ENCODE measurements around the gene KLHL15.

KLHL15 gene

DNA sequence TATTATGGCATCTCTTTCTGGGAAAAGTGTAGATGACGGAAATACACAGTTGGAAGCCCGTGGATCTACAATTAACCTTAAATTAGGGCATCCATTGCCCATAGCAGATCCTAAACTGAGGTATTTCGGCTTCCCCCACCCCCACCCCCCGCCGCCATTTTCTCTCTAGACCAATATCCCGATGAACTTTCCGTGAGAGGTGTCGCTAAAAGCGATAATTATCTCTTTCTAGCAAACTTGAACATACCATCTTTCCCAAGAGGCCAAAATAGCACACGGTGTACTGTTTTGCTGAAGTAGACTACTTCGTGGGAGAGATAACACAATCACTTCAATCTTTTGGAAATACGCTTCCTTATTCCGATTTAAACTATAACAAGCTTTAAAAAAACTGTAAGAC lies 554 bp downstream of the KLHL15 start:
- Histone ChIP-seq H3K79me2 (ENCODE audit: insufficient read depth, low read length) (peaks cover 36% of the 10 kb centered on the region), H2AFZ (ENCODE audit: low read depth, low read length) (no peak overlapping the region), H3K27ac (ENCODE audit: low read length) (no peak overlapping the region; the same call in 1 of the 2 replicates), H3K36me3 (ENCODE audit: insufficient read depth, low read length) (no peaks in the 10 kb centered on the region), H3K9me3 (ENCODE audit: insufficient read depth, low read length, severe bottlenecking) (no peaks in the 10 kb centered on the region), H4K20me1 (ENCODE audit: insufficient read depth, low read length) (no peaks in the 10 kb centered on the region; the same call in 1 of the 2 replicates), H3K4me3 (ENCODE audit: low read depth in 1 of 2, low read length in 2 of 2) (peak overlapping the region in 1 of 2 experiments; percentile 86; a peak in 1 of 4 replicates), H3K4me2 (ENCODE audit: insufficient read depth, low read length) (peak overlapping the region; percentile 71), H3K9ac (ENCODE audit: low read depth, low read length) (peak overlapping the region; percentile 95; the same call in 1 of the 2 replicates), H3K27me3 (ENCODE audit: insufficient read depth, low read length, poor library complexity) (no peaks in the 10 kb centered on the region), H3K4me1 (ENCODE audit: insufficient read depth, low read length) (peaks cover 26% of the 10 kb centered on the region; the same call in 1 of the 2 replicates)
- no peak for ATAC-seq (ENCODE audit: insufficient read depth, low read depth)
- DNase-seq = no peak
- no peak for TF ChIP-seq EZH2 (IDR thresholded peaks at IDR 0.05; ENCODE audit: borderline replicate concordance, low read depth, low read length, severe bottlenecking)
- TF ChIP-seq, protein P1, sequence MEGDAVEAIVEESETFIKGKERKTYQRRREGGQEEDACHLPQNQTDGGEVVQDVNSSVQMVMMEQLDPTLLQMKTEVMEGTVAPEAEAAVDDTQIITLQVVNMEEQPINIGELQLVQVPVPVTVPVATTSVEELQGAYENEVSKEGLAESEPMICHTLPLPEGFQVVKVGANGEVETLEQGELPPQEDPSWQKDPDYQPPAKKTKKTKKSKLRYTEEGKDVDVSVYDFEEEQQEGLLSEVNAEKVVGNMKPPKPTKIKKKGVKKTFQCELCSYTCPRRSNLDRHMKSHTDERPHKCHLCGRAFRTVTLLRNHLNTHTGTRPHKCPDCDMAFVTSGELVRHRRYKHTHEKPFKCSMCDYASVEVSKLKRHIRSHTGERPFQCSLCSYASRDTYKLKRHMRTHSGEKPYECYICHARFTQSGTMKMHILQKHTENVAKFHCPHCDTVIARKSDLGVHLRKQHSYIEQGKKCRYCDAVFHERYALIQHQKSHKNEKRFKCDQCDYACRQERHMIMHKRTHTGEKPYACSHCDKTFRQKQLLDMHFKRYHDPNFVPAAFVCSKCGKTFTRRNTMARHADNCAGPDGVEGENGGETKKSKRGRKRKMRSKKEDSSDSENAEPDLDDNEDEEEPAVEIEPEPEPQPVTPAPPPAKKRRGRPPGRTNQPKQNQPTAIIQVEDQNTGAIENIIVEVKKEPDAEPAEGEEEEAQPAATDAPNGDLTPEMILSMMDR (IDR thresholded peaks at IDR 0.05; ENCODE audit: borderline replicate concordance, extremely low read depth, low read length, poor library complexity, severe bottlenecking) = no peak

DNA sequence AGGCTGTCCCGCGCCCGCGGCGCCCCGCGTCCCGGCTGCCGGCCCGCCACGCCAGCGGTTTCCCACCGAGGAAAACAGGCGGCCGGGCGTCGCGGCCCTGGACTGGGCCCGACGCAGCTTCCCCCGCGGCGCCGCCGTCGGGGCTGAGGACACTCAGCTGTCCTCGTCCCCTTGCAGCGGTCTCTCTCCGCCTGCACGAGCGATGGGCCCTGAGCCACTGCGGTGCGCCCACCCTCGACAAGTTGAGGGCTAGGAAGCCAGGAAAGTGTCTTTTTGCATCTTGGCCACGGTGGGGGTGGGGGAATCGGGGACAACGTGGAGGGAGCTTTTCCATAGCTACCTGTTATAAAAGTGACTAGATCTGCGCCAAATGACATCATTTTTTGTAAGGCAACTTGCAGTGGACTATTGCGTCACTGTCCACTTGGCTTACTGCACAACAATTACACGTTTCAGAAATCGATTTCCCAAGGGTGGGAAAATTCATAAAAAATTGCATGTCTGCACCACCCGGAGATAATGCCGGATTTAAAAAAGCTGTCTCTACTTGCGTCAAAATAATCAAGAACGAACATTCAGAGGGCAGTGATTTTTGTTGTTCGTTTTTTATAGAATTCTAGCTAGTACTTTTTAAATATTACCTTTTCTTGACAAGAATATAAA lies 1.1 kb downstream of the KLHL15 start:
- peak overlapping the region; percentile 97 for H3K27ac ChIP-seq (ENCODE audit: low read length)
- peak overlapping the region; percentile 98 for H2AFZ ChIP-seq (ENCODE audit: low read depth, low read length)
- no peaks in the 10 kb centered on the region for H3K9me3 ChIP-seq (ENCODE audit: insufficient read depth, low read length, severe bottlenecking)
- peak overlapping the region; percentile 57 to 86; a peak in 3 of 4 replicates for H3K4me3 ChIP-seq (ENCODE audit: low read depth in 1 of 2, low read length in 2 of 2)
- no peaks in the 10 kb centered on the region for H3K36me3 ChIP-seq (ENCODE audit: insufficient read depth, low read length)
- H3K79me2 ChIP-seq (ENCODE audit: insufficient read depth, low read length) = peaks cover 42% of the 10 kb centered on the region
- DNase-seq (no peak), ATAC-seq (ENCODE audit: insufficient read depth, low read depth) (peak; percentile 45)
- H3K4me2 ChIP-seq (ENCODE audit: insufficient read depth, low read length) = peak overlapping the region; percentile 71
- TF ChIP-seq, protein P1 (IDR thresholded peaks at IDR 0.05; ENCODE audit: borderline replicate concordance, extremely low read depth, low read length, poor library complexity, severe bottlenecking) = no peak
- no peak for TF ChIP-seq EZH2 (IDR thresholded peaks at IDR 0.05; ENCODE audit: borderline replicate concordance, low read depth, low read length, severe bottlenecking)
- H3K27me3 ChIP-seq (ENCODE audit: insufficient read depth, low read length, poor library complexity) = no peaks in the 10 kb centered on the region
- H3K4me1 ChIP-seq (ENCODE audit: insufficient read depth, low read length) = peaks cover 28% of the 10 kb centered on the region; the same call in 1 of the 2 replicates
- no peaks in the 10 kb centered on the region; the same call in 1 of the 2 replicates for H4K20me1 ChIP-seq (ENCODE audit: insufficient read depth, low read length)
- peak overlapping the region; percentile 95 for H3K9ac ChIP-seq (ENCODE audit: low read depth, low read length)

DNA sequence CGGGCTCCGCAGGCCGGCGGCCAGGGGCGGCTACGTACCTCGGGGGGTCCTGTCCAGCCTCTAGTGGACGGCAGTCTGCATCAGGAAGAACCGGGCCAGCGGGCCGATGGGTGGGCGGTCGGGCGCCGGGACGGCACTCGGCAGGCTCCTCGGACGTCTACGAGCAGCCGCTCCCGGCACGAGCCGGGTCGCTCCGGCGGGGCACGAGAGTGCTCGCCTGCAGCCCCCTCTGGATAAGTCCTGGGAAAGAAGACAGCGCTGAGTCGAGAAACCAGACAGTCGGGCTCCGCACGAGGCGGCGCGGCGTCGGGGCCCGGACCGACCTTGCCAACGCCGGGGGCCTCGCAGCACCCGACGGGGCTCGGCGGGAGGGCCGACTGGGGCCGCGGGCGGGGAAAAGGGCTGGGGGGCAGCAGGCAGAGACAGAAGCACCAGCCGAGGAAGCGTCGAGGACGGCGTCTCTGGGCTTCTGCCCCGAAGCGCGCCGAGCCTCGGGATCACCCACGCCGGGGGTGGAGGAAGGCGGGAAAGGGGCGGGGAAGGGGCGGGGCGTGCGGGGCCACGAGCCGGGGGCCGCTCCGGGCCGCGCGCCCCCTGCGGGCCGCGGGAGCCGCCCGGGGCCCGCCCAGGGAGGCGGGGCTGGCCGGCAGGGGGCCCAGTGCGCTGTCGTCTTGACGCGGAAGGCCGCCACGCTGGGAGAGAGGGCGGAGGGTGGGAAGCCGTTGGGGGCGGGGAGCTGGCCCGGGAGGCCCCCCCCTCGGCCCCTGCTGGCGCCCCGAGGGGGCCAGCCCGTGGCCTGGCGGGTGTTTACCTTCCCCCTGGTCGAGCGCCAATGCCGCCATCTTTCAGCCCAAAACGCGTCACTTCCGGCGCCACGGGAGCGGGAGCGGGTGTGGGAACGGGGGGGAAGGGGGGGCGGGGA lies 1.9 kb downstream of the KLHL15 start:
- TF ChIP-seq, protein P1 (IDR thresholded peaks at IDR 0.05; ENCODE audit: borderline replicate concordance, extremely low read depth, low read length, poor library complexity, severe bottlenecking) = peak; percentile 27
- TF ChIP-seq EZH2 (IDR thresholded peaks at IDR 0.05; ENCODE audit: borderline replicate concordance, low read depth, low read length, severe bottlenecking) = no peak
- H3K36me3 ChIP-seq (ENCODE audit: insufficient read depth, low read length) = no peaks in the 10 kb centered on the region
- peak overlapping the region; percentile 98 for H2AFZ ChIP-seq (ENCODE audit: low read depth, low read length)
- ATAC-seq (ENCODE audit: insufficient read depth, low read depth) = peak; percentile 84
- DNase-seq = peak; percentile 90
- peak overlapping the region; percentile 86 to 97 for H3K4me3 ChIP-seq (ENCODE audit: low read depth in 1 of 2, low read length in 2 of 2)
- peak overlapping the region; percentile 97 for H3K27ac ChIP-seq (ENCODE audit: low read length)
- no peaks in the 10 kb centered on the region for H3K27me3 ChIP-seq (ENCODE audit: insufficient read depth, low read length, poor library complexity)
- H3K79me2 ChIP-seq (ENCODE audit: insufficient read depth, low read length) = peaks cover 50% of the 10 kb centered on the region
- no peaks in the 10 kb centered on the region; the same call in 1 of the 2 replicates for H4K20me1 ChIP-seq (ENCODE audit: insufficient read depth, low read length)
- peak overlapping the region; percentile 71 for H3K4me2 ChIP-seq (ENCODE audit: insufficient read depth, low read length)
- peak overlapping the region; percentile 95 for H3K9ac ChIP-seq (ENCODE audit: low read depth, low read length)
- peaks cover 32% of the 10 kb centered on the region; the same call in 1 of the 2 replicates for H3K4me1 ChIP-seq (ENCODE audit: insufficient read depth, low read length)
- H3K9me3 ChIP-seq (ENCODE audit: insufficient read depth, low read length, severe bottlenecking) = no peaks in the 10 kb centered on the region

Data from DND-41 (cell line).